Fibroblast of pulmonary artery (primary cell): ENCODE measurements around the gene SGCA.

ENCODE experiments used
- DNase-seq: peaks from one replicate; pipeline ENCODE4 v3.0.0-alpha.2; 2010; ENCODE audit warnings: low read depth
- H3K4me3 ChIP-seq: replicated peaks from 2 replicates; pipeline ENCODE4 v1.5.1; 2011; ENCODE audit warnings: low read depth, mild to moderate bottlenecking, control low read depth, low read length, moderate library complexity
- CTCF ChIP-seq: IDR thresholded peaks from 2 replicates; pipeline ENCODE4 v1.5.1; 2011; ENCODE audit warnings: mild to moderate bottlenecking, control low read depth, low read length, inconsistent platforms; ENCODE audit errors: missing control alignments

The SGCA gene

GRCh38 chr17:50194140-50194933 is 28.5 kb downstream of the SGCA start:
- no peak for TF ChIP-seq CTCF
- no peak for DNase-seq
- H3K4me3 ChIP-seq, result no peak overlapping the region

GRCh38 chr17:50194934-50195865 is 29.4 kb downstream of the SGCA start:
- TF ChIP-seq CTCF, result peak; percentile 41
- no peak overlapping the region for H3K4me3 ChIP-seq
- no peak for DNase-seq

- DNase-seq, result no peak
- peak overlapping the region; percentile 10 for H3K4me3 ChIP-seq
- no peak for TF ChIP-seq CTCF
These were observed 30.2 kb downstream of the SGCA start for GRCh38 chr17:50196036-50196435.

- no peak for TF ChIP-seq CTCF
- H3K4me3 ChIP-seq, result peak overlapping the region; percentile 98
- peak; percentile 53 for DNase-seq
These were observed 31.0 kb downstream of the SGCA start for GRCh38 chr17:50196826-50197225.

GRCh38 chr17:50198026-50198669 is 32.3 kb downstream of the SGCA start:
- TF ChIP-seq CTCF, result peak; percentile 85
- DNase-seq, result peak; percentile 79
- peak overlapping the region; percentile 98 for H3K4me3 ChIP-seq

GRCh38 chr17:50199211-50199802 is 33.5 kb downstream of the SGCA start:
- H3K4me3 ChIP-seq, result peak overlapping the region; percentile 98
- peak; percentile 16 for DNase-seq
- TF ChIP-seq CTCF, result no peak
